Measurements from ENCODE around the gene TIMMDC1. TPM values are rescaled to one million over a fixed set of nuclear protein-coding genes. Genes with fewer than 3 reads are reported as not detected.
A peak's percentile ranks its signal among the peaks of the same experiment; 100 is the strongest.

The TIMMDC1 gene
- total and polyA plus RNA-seq, 2 of the 13 experiments (the other 11 are each of a cell fraction or from before 2014, with no cell fraction given): 50.0 to 77.8 TPM

DNA sequence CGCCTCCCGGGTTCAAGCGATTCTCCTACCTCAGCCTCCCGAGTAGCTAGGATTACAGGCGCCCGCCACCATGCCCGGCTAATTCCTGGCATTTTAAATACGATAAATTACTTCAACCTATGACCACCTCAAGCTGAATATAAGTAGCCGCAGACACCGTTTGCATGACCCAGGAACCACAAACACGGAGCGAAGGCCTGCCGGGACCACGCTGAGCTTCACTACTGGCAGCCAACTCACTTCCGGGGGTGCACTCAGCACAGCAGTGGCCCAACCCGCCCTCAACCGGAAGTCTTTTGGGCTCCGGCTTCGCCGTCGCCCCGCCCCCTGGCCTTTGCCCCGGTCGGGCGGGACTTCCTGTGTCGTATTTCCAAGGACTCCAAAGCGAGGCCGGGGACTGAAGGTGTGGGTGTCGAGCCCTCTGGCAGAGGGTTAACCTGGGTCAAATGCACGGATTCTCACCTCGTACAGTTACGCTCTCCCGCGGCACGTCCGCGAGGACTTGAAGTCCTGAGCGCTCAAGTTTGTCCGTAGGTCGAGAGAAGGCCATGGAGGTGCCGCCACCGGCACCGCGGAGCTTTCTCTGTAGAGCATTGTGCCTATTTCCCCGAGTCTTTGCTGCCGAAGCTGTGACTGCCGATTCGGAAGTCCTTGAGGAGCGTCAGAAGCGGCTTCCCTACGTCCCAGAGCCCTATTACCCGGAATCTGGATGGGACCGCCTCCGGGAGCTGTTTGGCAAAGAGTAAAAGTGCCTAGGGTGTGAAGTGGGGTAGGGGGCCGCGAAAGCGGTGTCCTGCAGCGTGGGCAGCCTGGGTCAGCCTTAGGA, at the start of gene TIMMDC1 (continued):
- TF ChIP-seq HES4 (CRISPR knock-in tag; IDR thresholded peaks at IDR 0.05; ENCODE audit: borderline replicate concordance): peak; percentile 60; the same call in 1 of the 2 replicates
- TF ChIP-seq ZFX (CRISPR knock-in tag; IDR thresholded peaks at IDR 0.05; ENCODE audit: low read depth): peak; percentile 93
- no peak for TF ChIP-seq ZNF251 (CRISPR knock-in tag; IDR thresholded peaks at IDR 0.05)
- peak; percentile 25; the same call in 1 of the 2 replicates for TF ChIP-seq ZNF670 (CRISPR knock-in tag; IDR thresholded peaks at IDR 0.05; ENCODE audit: borderline replicate concordance)
- TF ChIP-seq NR2F2 (IDR thresholded peaks at IDR 0.05; ENCODE audit: borderline replicate concordance, low read depth): 0 out of 2 replicates have a peak, but pooled peaks have one; percentile 50
- 0 out of 2 replicates have a peak, but pooled peaks have one; percentile 28 for TF ChIP-seq KDM3A (CRISPR knock-in tag; IDR thresholded peaks at IDR 0.05; ENCODE audit: low read depth)
- peak; percentile 93; the same call in 1 of the 2 replicates for TF ChIP-seq YEATS2 (CRISPR knock-in tag; IDR thresholded peaks at IDR 0.05; ENCODE audit: borderline replicate concordance)
- TF ChIP-seq SRF (IDR thresholded peaks at IDR 0.05; ENCODE audit: low read depth, low read length): no peak
- peak; percentile 74; the same call in 1 of the 2 replicates for TF ChIP-seq MIER3 (CRISPR knock-in tag; IDR thresholded peaks at IDR 0.05; ENCODE audit: borderline replicate concordance)
- peak; percentile 48; the same call in 1 of the 2 replicates for TF ChIP-seq EEA1 (CRISPR knock-in tag; IDR thresholded peaks at IDR 0.05; ENCODE audit: borderline replicate concordance)
- 0 out of 2 replicates have a peak, but pooled peaks have one; percentile 40 for TF ChIP-seq NCOA1 (CRISPR knock-in tag; IDR thresholded peaks at IDR 0.05)
- 0 out of 2 replicates have a peak, but pooled peaks have one; percentile 54 for TF ChIP-seq ZNF780A (CRISPR knock-in tag; IDR thresholded peaks at IDR 0.05)
- TF ChIP-seq GPN1 (CRISPR knock-in tag; IDR thresholded peaks at IDR 0.05; ENCODE audit: borderline replicate concordance): no peak
- no peak for TF ChIP-seq ZNF362 (CRISPR knock-in tag; IDR thresholded peaks at IDR 0.05; ENCODE audit: borderline replicate concordance)
- peak; percentile 25; the same call in 1 of the 2 replicates for TF ChIP-seq SRY (CRISPR knock-in tag; IDR thresholded peaks at IDR 0.05)
- TF ChIP-seq ZNF101 (CRISPR knock-in tag; IDR thresholded peaks at IDR 0.05; ENCODE audit: borderline replicate concordance, low read depth): 0 out of 2 replicates have a peak, but pooled peaks have one; percentile 17
- peak; percentile 93 for TF ChIP-seq ZFY (CRISPR knock-in tag; IDR thresholded peaks at IDR 0.05)
- TF ChIP-seq TAF15 (IDR thresholded peaks at IDR 0.05; ENCODE audit: low read depth, low read length, poor library complexity, severe bottlenecking): no peak
- peak; percentile 22; the same call in 1 of the 2 replicates for TF ChIP-seq TGIF2 (CRISPR knock-in tag; IDR thresholded peaks at IDR 0.05)
- TF ChIP-seq RELA (CRISPR knock-in tag; IDR thresholded peaks at IDR 0.05): no peak
- TF ChIP-seq, protein P1, sequence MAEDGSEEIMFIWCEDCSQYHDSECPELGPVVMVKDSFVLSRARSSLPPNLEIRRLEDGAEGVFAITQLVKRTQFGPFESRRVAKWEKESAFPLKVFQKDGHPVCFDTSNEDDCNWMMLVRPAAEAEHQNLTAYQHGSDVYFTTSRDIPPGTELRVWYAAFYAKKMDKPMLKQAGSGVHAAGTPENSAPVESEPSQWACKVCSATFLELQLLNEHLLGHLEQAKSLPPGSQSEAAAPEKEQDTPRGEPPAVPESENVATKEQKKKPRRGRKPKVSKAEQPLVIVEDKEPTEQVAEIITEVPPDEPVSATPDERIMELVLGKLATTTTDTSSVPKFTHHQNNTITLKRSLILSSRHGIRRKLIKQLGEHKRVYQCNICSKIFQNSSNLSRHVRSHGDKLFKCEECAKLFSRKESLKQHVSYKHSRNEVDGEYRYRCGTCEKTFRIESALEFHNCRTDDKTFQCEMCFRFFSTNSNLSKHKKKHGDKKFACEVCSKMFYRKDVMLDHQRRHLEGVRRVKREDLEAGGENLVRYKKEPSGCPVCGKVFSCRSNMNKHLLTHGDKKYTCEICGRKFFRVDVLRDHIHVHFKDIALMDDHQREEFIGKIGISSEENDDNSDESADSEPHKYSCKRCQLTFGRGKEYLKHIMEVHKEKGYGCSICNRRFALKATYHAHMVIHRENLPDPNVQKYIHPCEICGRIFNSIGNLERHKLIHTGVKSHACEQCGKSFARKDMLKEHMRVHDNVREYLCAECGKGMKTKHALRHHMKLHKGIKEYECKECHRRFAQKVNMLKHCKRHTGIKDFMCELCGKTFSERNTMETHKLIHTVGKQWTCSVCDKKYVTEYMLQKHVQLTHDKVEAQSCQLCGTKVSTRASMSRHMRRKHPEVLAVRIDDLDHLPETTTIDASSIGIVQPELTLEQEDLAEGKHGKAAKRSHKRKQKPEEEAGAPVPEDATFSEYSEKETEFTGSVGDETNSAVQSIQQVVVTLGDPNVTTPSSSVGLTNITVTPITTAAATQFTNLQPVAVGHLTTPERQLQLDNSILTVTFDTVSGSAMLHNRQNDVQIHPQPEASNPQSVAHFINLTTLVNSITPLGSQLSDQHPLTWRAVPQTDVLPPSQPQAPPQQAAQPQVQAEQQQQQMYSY (CRISPR knock-in tag; IDR thresholded peaks at IDR 0.05): no peak
- TF ChIP-seq MAFG (CRISPR knock-in tag; IDR thresholded peaks at IDR 0.05): no peak
- peak; percentile 82 for TF ChIP-seq ZNF501 (CRISPR knock-in tag; IDR thresholded peaks at IDR 0.05)
- TF ChIP-seq ZNF460 (CRISPR knock-in tag; IDR thresholded peaks at IDR 0.05; ENCODE audit: borderline replicate concordance): peak; percentile 91
- TF ChIP-seq ZSCAN20 (CRISPR knock-in tag; IDR thresholded peaks at IDR 0.05; ENCODE audit: borderline replicate concordance): no peak; the same call in 1 of the 2 replicates
- TF ChIP-seq STAG1 (CRISPR knock-in tag; IDR thresholded peaks at IDR 0.05): no peak; the same call in 1 of the 2 replicates

All from HepG2 (cell line).